Osteoblast (primary cell): ENCODE results near the gene GRK2. TPM values are rescaled to one million over a fixed set of nuclear protein-coding genes. Genes with fewer than 3 reads are reported as not detected.
"Not testable (repeated sequence)": the region's sequence is repeated elsewhere in the genome, so short reads cannot be mapped to it uniquely, and the experiment has no call there.

Experiments used
- DNase-seq: peaks from one replicate; pipeline ENCODE4 v3.0.0; 2011; ENCODE audit warnings: low spot score, mixed read lengths; ENCODE audit not compliant: insufficient read length; ENCODE audit errors: missing footprints
- H2AFZ ChIP-seq: 2 replicates; pipeline ENCODE4 v1.6.0; 2011; ENCODE audit warnings: mild to moderate bottlenecking, low read length
- H3K27ac ChIP-seq: 2 replicates; pipeline ENCODE4 v1.5.1; 2011; ENCODE audit warnings: mild to moderate bottlenecking, low read depth, low read length, moderate library complexity
- H3K27me3 ChIP-seq: 2 replicates; pipeline ENCODE4 v1.6.0; 2012; ENCODE audit warnings: mild to moderate bottlenecking, control low read depth, inconsistent platforms, low read length, moderate library complexity; ENCODE audit not compliant: insufficient read depth
- H3K36me3 ChIP-seq: 2 replicates; pipeline ENCODE4 v1.5.1; 2011; ENCODE audit warnings: mild to moderate bottlenecking, low read length, control low read depth, moderate library complexity; ENCODE audit not compliant: insufficient read depth
- H3K4me1 ChIP-seq: 2 replicates; pipeline ENCODE4 v1.5.1; 2011; ENCODE audit warnings: mild to moderate bottlenecking, low read length, control low read depth, moderate library complexity; ENCODE audit not compliant: insufficient read depth
- H3K4me2 ChIP-seq: 2 replicates; pipeline ENCODE4 v1.6.0; 2011; ENCODE audit warnings: mild to moderate bottlenecking, low read length; ENCODE audit not compliant: insufficient read depth
- H3K4me3 ChIP-seq: fragments of 200-600 bp; sonication (generic); 3 replicates; pipeline ENCODE4 v1.5.1; 2012; ENCODE audit warnings: mild to moderate bottlenecking, low read length, inconsistent platforms; ENCODE audit not compliant: insufficient read depth
- H3K79me2 ChIP-seq: 2 replicates; pipeline ENCODE4 v1.6.0; 2012; ENCODE audit warnings: mild to moderate bottlenecking, low read length, control low read depth, inconsistent platforms; ENCODE audit not compliant: insufficient read depth
- H3K9me3 ChIP-seq: 2 replicates; pipeline ENCODE4 v1.5.1; 2011; ENCODE audit warnings: low read depth, low read length, control low read depth
- H4K20me1 ChIP-seq: 2 replicates; pipeline ENCODE4 v1.6.0; 2012; ENCODE audit warnings: mild to moderate bottlenecking, low read length, control low read depth; ENCODE audit not compliant: insufficient read depth
- CTCF ChIP-seq: IDR thresholded peaks from 2 replicates; pipeline ENCODE4 v1.5.1; 2011; ENCODE audit warnings: mild to moderate bottlenecking, low read depth, low read length, moderate library complexity; ENCODE audit errors: extremely low read depth
- total RNA-seq: library from RNA; depleted of rRNA; stranded (reverse); fragments of >200 nt; gene quantifications from 2 replicates; pipeline ENCODE4 v1.2.3, GENCODE V29; 2012

GRK2 gene
- total RNA-seq, 1 donor: 21.4 TPM

- peaks cover 3% of the 10 kb centered on the region for H3K4me1 ChIP-seq
- no peak for TF ChIP-seq CTCF
- peaks cover 31% of the 10 kb centered on the region for H3K36me3 ChIP-seq
- peaks cover 5% of the 10 kb centered on the region for H4K20me1 ChIP-seq
- H3K4me2 ChIP-seq: no peak overlapping the region
- DNase-seq: no peak
- H3K79me2 ChIP-seq: peaks cover 24% of the 10 kb centered on the region
- no peak overlapping the region for H3K4me3 ChIP-seq
- no peaks in the 10 kb centered on the region for H3K27me3 ChIP-seq
- H3K27ac ChIP-seq: no peak overlapping the region
- H2AFZ ChIP-seq: no peak overlapping the region
- H3K9me3 ChIP-seq: no peaks in the 10 kb centered on the region
Observed at GRCh38 chr11:67233584-67234190, 32.6 kb upstream of the GRK2 start.

GRCh38 chr11:67234571-67234970 is 31.7 kb upstream of the GRK2 start:
- peaks cover 12% of the 10 kb centered on the region for H3K4me1 ChIP-seq
- peaks cover 13% of the 10 kb centered on the region for H4K20me1 ChIP-seq
- not testable (repeated sequence) for H3K9me3 ChIP-seq

GRCh38 chr11:67237574-67237973 is 28.7 kb upstream of the GRK2 start:
- TF ChIP-seq CTCF: no peak

More at GRCh38 chr11:67234571-67234970, 31.7 kb upstream of the GRK2 start:
- H3K27ac ChIP-seq, DNase-seq, H3K4me2 ChIP-seq, H2AFZ ChIP-seq, H3K27me3 ChIP-seq, H3K4me3 ChIP-seq: not testable (repeated sequence)
- H3K79me2 ChIP-seq: peaks cover 24% of the 10 kb centered on the region
- H3K36me3 ChIP-seq: peaks cover 25% of the 10 kb centered on the region

GRCh38 chr11:67238894-67239782 is 27.1 kb upstream of the GRK2 start:
- H3K36me3 ChIP-seq: peaks cover 16% of the 10 kb centered on the region
- DNase-seq: no peak
- peaks cover 31% of the 10 kb centered on the region for H3K4me1 ChIP-seq
- H3K4me3 ChIP-seq: peak overlapping the region; percentile 89
- no peaks in the 10 kb centered on the region for H3K27me3 ChIP-seq
- H2AFZ ChIP-seq: no peak overlapping the region
- peaks cover 37% of the 10 kb centered on the region for H4K20me1 ChIP-seq
- H3K27ac ChIP-seq: peak overlapping the region; percentile 74
- no peak for TF ChIP-seq CTCF
- H3K4me2 ChIP-seq: peak overlapping the region; percentile 87
- no peaks in the 10 kb centered on the region for H3K9me3 ChIP-seq
- peaks cover 55% of the 10 kb centered on the region for H3K79me2 ChIP-seq

More at GRCh38 chr11:67237574-67237973, 28.7 kb upstream of the GRK2 start:
- Histone ChIP-seq H3K27me3 (no peaks in the 10 kb centered on the region), H3K36me3 (peaks cover under 1% of the 10 kb centered on the region), H3K9me3 (no peaks in the 10 kb centered on the region), H4K20me1 (peaks cover 30% of the 10 kb centered on the region), H2AFZ (no peak overlapping the region), H3K4me3 (no peak overlapping the region), H3K4me1 (peaks cover 29% of the 10 kb centered on the region), H3K27ac (no peak overlapping the region), H3K4me2 (no peak overlapping the region), H3K79me2 (peaks cover 45% of the 10 kb centered on the region)
- no peak for DNase-seq
